Kidney tubule cell (primary cell): ENCODE results near the gene ALDH3A1.

Source experiments
- DNase-seq: peaks from one replicate; pipeline ENCODE4 v3.0.0-alpha.2; 2018; ENCODE audit warnings: low spot score

The ALDH3A1 gene

DNA sequence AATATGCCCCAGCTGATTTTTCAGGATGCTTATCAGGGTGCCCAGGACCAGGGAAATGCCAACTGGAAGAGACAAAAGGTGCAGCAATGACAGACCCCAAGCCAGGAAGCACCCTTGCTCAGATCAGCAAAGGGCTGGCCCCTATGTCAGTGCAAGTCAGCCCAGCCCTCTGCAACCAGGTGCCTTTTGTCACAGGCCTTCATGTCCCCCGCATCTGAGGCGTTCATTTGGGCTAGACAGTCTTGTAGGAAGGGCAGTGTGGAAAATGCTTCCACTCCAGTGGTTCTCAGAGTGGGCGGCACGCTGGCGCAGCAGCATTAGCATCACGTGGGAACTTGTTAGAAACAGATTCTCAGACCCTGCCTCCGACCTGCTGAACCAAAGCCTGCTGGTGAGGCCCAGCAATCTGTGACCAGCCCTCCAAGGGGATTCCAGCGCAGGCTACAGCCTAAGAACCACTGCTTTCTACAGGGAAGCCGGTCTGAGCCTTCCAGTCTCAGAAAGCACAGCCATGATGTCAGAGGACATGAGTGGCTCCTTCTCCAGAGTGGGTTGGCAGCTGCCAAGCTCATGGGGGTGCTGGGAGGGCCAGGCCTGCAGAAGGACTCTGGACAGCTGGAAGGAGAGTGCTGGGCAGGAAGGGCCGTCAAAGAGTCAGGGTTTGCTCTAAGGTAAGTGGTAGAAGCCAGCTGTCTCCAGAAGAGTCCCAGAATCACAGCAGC lies 44.8 kb downstream of the ALDH3A1 start:
- DNase-seq, result no peak

- peak; percentile 62 for DNase-seq
These were observed 45.9 kb downstream of the ALDH3A1 start for GRCh38 chr17:19702217-19702641.
